ENCODE results near the gene UBASH3B. TPM values are rescaled to one million over a fixed set of nuclear protein-coding genes. Genes with fewer than 3 reads are reported as not detected.

UBASH3B gene
- total RNA-seq, 1 experiment from 2014 or later: 8.0 TPM

- Mint-ChIP-seq H3K9me3 (no peaks in the 10 kb centered on the region), H3K27me3 (ENCODE audit: low read depth) (no peaks in the 10 kb centered on the region), H3K36me3 (ENCODE audit: insufficient read depth in 1 of 3, low read depth in 3 of 3) (no peaks in the 10 kb centered on the region), H3K4me1 (peaks cover 11 to 16% of the 10 kb centered on the region in 2 experiments; a peak in 3 of 4 replicates), H3K27ac (no peak overlapping the region), H3K4me3 (no peak overlapping the region)
- no peak overlapping the region for H2BK120ac ChIP-seq (ENCODE audit: low read depth, low read length, poor library complexity, severe bottlenecking)
- no peaks in the 10 kb centered on the region for H3K79me1 ChIP-seq (ENCODE audit: insufficient read depth, low read depth, low read length, poor library complexity, severe bottlenecking)
- no peaks in the 10 kb centered on the region for H3K4me1 ChIP-seq (ENCODE audit: insufficient read depth, low read length)
- H2BK12ac ChIP-seq (ENCODE audit: insufficient read length, low read depth, low read length): no peak overlapping the region
- H3T11ph ChIP-seq (ENCODE audit: low read length): no peak overlapping the region
- H2BK20ac ChIP-seq (ENCODE audit: low read depth, low read length, poor library complexity, severe bottlenecking): no peak overlapping the region
- no peak overlapping the region for H3K4me2 ChIP-seq (ENCODE audit: insufficient read depth, insufficient read length, low read length)
- no peaks in the 10 kb centered on the region for H3K23me2 ChIP-seq (ENCODE audit: insufficient read length, low read depth, low read length, poor library complexity, severe bottlenecking)
- H4K5ac ChIP-seq (ENCODE audit: insufficient read length, low read depth, low read length): no peak overlapping the region
- no peaks in the 10 kb centered on the region for H3K9me3 ChIP-seq (ENCODE audit: control insufficient read depth, low read depth, low read length)
- no CpG with 5 or more reads among the region's 5 CpGs for WGBS (ENCODE audit: extremely low coverage, insufficient read length, low lambda C conversion rate)
- H4K8ac ChIP-seq (replicated peaks; ENCODE audit: insufficient read length, low read depth, low read length): no peak overlapping the region
- no peak overlapping the region for H3K56ac ChIP-seq (ENCODE audit: insufficient read length, low read depth, low read length)
- TF ChIP-seq, protein P1, sequence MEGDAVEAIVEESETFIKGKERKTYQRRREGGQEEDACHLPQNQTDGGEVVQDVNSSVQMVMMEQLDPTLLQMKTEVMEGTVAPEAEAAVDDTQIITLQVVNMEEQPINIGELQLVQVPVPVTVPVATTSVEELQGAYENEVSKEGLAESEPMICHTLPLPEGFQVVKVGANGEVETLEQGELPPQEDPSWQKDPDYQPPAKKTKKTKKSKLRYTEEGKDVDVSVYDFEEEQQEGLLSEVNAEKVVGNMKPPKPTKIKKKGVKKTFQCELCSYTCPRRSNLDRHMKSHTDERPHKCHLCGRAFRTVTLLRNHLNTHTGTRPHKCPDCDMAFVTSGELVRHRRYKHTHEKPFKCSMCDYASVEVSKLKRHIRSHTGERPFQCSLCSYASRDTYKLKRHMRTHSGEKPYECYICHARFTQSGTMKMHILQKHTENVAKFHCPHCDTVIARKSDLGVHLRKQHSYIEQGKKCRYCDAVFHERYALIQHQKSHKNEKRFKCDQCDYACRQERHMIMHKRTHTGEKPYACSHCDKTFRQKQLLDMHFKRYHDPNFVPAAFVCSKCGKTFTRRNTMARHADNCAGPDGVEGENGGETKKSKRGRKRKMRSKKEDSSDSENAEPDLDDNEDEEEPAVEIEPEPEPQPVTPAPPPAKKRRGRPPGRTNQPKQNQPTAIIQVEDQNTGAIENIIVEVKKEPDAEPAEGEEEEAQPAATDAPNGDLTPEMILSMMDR (conservative IDR thresholded peaks at IDR 0.05): no peak
- no peak overlapping the region for H2BK5ac ChIP-seq (ENCODE audit: insufficient read length, low read length)
- H3K9ac ChIP-seq (ENCODE audit: extremely low read depth, insufficient read length, low read length): no peak overlapping the region
- no peak overlapping the region for H2AK5ac ChIP-seq (ENCODE audit: insufficient read length, low read length)
- H2AFZ ChIP-seq (ENCODE audit: low read length): no peak overlapping the region
- H2BK15ac ChIP-seq (ENCODE audit: low read depth, low read length): no peak overlapping the region
- H3K18ac ChIP-seq (ENCODE audit: insufficient read length, low read depth, low read length): no peak overlapping the region
- H3K23ac ChIP-seq (ENCODE audit: insufficient read length, low read depth, low read length): no peak overlapping the region
- no peak overlapping the region for H3K14ac ChIP-seq (ENCODE audit: insufficient read depth, low read length)
- no peaks in the 10 kb centered on the region for H3K27me3 ChIP-seq (ENCODE audit: insufficient read depth, low read length)
- no peaks in the 10 kb centered on the region for H4K20me1 ChIP-seq (ENCODE audit: control insufficient read depth, insufficient read depth, insufficient read length)
- H3K79me2 ChIP-seq (ENCODE audit: insufficient read depth, low read length): no peaks in the 10 kb centered on the region
- H4K91ac ChIP-seq (ENCODE audit: insufficient read length, low read depth, low read length): no peak overlapping the region
- no peak for DNase-seq
- no peak overlapping the region for H3K27ac ChIP-seq (ENCODE audit: insufficient read length, low read depth, low read length)
- no peak overlapping the region for H3K4ac ChIP-seq (ENCODE audit: low read depth, low read length)
These were observed 88.8 kb downstream of the UBASH3B start for GRCh38 chr11:122744357-122744756.
